Nephron (organoid): ENCODE data around the gene CUL2.
A peak's percentile ranks its signal among the peaks of the same experiment; 100 is the strongest.
"Not testable (repeated sequence)": the region's sequence is repeated elsewhere in the genome, so short reads cannot be mapped to it uniquely, and the experiment has no call there.

Experiments used
- H3K27ac Mint-ChIP-seq, 3 experiments: 2 replicates each; pipeline ENCODE4 v1.8.0; 2020; ENCODE audit warnings: mixed read lengths in 3 of 3, mild to moderate bottlenecking in 2 of 3, moderate library complexity in 1 of 3
- H3K27me3 Mint-ChIP-seq: 2 replicates; pipeline ENCODE4 v1.8.0; 2021; ENCODE audit warnings: low read depth, mild to moderate bottlenecking, moderate library complexity, mixed read lengths
- H3K36me3 Mint-ChIP-seq: 2 replicates; pipeline ENCODE4 v1.8.0; 2020; ENCODE audit warnings: low read depth, mixed read lengths
- H3K4me1 Mint-ChIP-seq: 2 replicates; pipeline ENCODE4 v1.8.0; 2020; ENCODE audit warnings: mixed read lengths
- H3K4me3 Mint-ChIP-seq, 3 experiments: 2 replicates each; pipeline ENCODE4 v1.8.0; 2020; ENCODE audit warnings: mild to moderate bottlenecking in 3 of 3, mixed read lengths in 3 of 3, moderate library complexity in 2 of 3
- H3K9me3 Mint-ChIP-seq: 2 replicates; pipeline ENCODE4 v1.8.0; 2020; ENCODE audit warnings: mixed read lengths
- CTCF ChIP-seq, 3 experiments: fragments of 200-600 bp; sonication (generic); IDR thresholded peaks; one replicate each; pipeline ENCODE4 v1.5.0; 2021; ENCODE audit warnings: antibody characterized with exemption in 3 of 3; ENCODE audit not compliant: unreplicated experiment in 3 of 3

Gene CUL2

GRCh38 chr10:34996843-34997242 lies 93.3 kb downstream of the CUL2 start:
- TF ChIP-seq CTCF (IDR thresholded peaks at IDR 0.05; ENCODE audit: unreplicated experiment in 3 of 3), result no peak
- Mint-ChIP-seq H3K4me3 (no peak overlapping the region), H3K27me3 (no peaks in the 10 kb centered on the region), H3K4me1 (peaks cover 8% of the 10 kb centered on the region), H3K36me3 (no peaks in the 10 kb centered on the region), H3K27ac (no peak overlapping the region), H3K9me3 (no peaks in the 10 kb centered on the region)

- H3K27me3 Mint-ChIP-seq, result no peaks in the 10 kb centered on the region
- peaks cover 8% of the 10 kb centered on the region for H3K4me1 Mint-ChIP-seq
- TF ChIP-seq CTCF (IDR thresholded peaks at IDR 0.05; ENCODE audit: unreplicated experiment in 3 of 3), result no peak
- H3K9me3 Mint-ChIP-seq, result no peaks in the 10 kb centered on the region
- H3K27ac Mint-ChIP-seq, result no peak overlapping the region
- H3K4me3 Mint-ChIP-seq, result no peak overlapping the region
- H3K36me3 Mint-ChIP-seq, result no peaks in the 10 kb centered on the region
Measured at GRCh38 chr10:34995925-34996324, 94.2 kb downstream of the CUL2 start.

GRCh38 chr10:34994565-34995142 lies 95.5 kb downstream of the CUL2 start:
- Mint-ChIP-seq H3K4me3 (no peak overlapping the region), H3K27ac (no peak overlapping the region), H3K9me3 (no peaks in the 10 kb centered on the region), H3K36me3 (no peaks in the 10 kb centered on the region), H3K4me1 (peaks cover 8% of the 10 kb centered on the region), H3K27me3 (no peaks in the 10 kb centered on the region)
- TF ChIP-seq CTCF (IDR thresholded peaks at IDR 0.05; ENCODE audit: unreplicated experiment in 3 of 3), result peak; percentile 68 to 72 (median 69)

- no peaks in the 10 kb centered on the region for H3K9me3 Mint-ChIP-seq
- no peaks in the 10 kb centered on the region for H3K27me3 Mint-ChIP-seq
- no peak overlapping the region for H3K27ac Mint-ChIP-seq
- peaks cover 8% of the 10 kb centered on the region for H3K4me1 Mint-ChIP-seq
- no peaks in the 10 kb centered on the region for H3K36me3 Mint-ChIP-seq
- no peak overlapping the region for H3K4me3 Mint-ChIP-seq
- no peak for TF ChIP-seq CTCF (IDR thresholded peaks at IDR 0.05; ENCODE audit: unreplicated experiment in 3 of 3)
Measured at GRCh38 chr10:34993782-34994181, 96.4 kb downstream of the CUL2 start.

- H3K4me1 Mint-ChIP-seq, H3K9me3 Mint-ChIP-seq, H3K36me3 Mint-ChIP-seq, H3K4me3 Mint-ChIP-seq, H3K27me3 Mint-ChIP-seq, H3K27ac Mint-ChIP-seq: not testable (repeated sequence)
Measured at GRCh38 chr10:34991117-34991516, 99.0 kb downstream of the CUL2 start.

- no peak overlapping the region for H3K4me3 Mint-ChIP-seq
- H3K36me3 Mint-ChIP-seq, result no peaks in the 10 kb centered on the region
- no peak for TF ChIP-seq CTCF (IDR thresholded peaks at IDR 0.05; ENCODE audit: unreplicated experiment in 3 of 3)
- H3K27me3 Mint-ChIP-seq, result no peaks in the 10 kb centered on the region
- H3K4me1 Mint-ChIP-seq, result no peaks in the 10 kb centered on the region
- H3K9me3 Mint-ChIP-seq, result peaks cover 16% of the 10 kb centered on the region
- H3K27ac Mint-ChIP-seq, result no peak overlapping the region
Measured at GRCh38 chr10:34988397-34989067, 101.6 kb downstream of the CUL2 start.
